ENCODE results near the gene SF3B5.

Gene SF3B5

GRCh38 chr6:144066255-144066654 lies 29.1 kb downstream of the SF3B5 start:
- Histone ChIP-seq H3K79me2 (ENCODE audit: control insufficient read depth, insufficient read depth, low read length) (no peaks in the 10 kb centered on the region), H3K18ac (ENCODE audit: low read length) (no peak overlapping the region), H3K23ac (ENCODE audit: low read length) (no peak overlapping the region), H2BK120ac (ENCODE audit: low read depth, low read length) (no peak overlapping the region), H3K4me3 (ENCODE audit: low read length) (no peak overlapping the region), H3K36me3 (ENCODE audit: control insufficient read depth, insufficient read depth, low read length) (no peaks in the 10 kb centered on the region), H3K56ac (ENCODE audit: low read length) (no peak overlapping the region), H3K4me1 (ENCODE audit: control insufficient read depth, low read depth, low read length) (no peaks in the 10 kb centered on the region), H4K8ac (ENCODE audit: low read depth, low read length) (no peak overlapping the region), H2BK15ac (replicated peaks; ENCODE audit: low read depth) (no peak overlapping the region), H2AK5ac (ENCODE audit: low read length) (no peak overlapping the region), H4K5ac (ENCODE audit: low read length) (no peak overlapping the region), H3K4me2 (ENCODE audit: low read length) (no peak overlapping the region), H3K4ac (ENCODE audit: low read depth, low read length) (no peak overlapping the region), H2BK5ac (ENCODE audit: low read length) (no peak overlapping the region), H3K27me3 (ENCODE audit: insufficient read depth, low read length, poor library complexity) (peaks cover 28% of the 10 kb centered on the region), H3K9ac (ENCODE audit: low read length) (no peak overlapping the region), H3K79me1 (ENCODE audit: low read length) (no peaks in the 10 kb centered on the region), H3K27ac (ENCODE audit: low read depth, low read length) (no peak overlapping the region)
- WGBS (ENCODE audit: extremely low coverage, insufficient coverage, low lambda C conversion rate): no CpG with 5 or more reads among the region's 4 CpGs
- DNase-seq: no peak

- no peak overlapping the region for H2AK5ac ChIP-seq (ENCODE audit: low read length)
- H2BK120ac ChIP-seq (ENCODE audit: low read depth, low read length): no peak overlapping the region
- no peaks in the 10 kb centered on the region for H3K79me2 ChIP-seq (ENCODE audit: control insufficient read depth, insufficient read depth, low read length)
- H3K36me3 ChIP-seq (ENCODE audit: control insufficient read depth, insufficient read depth, low read length): no peaks in the 10 kb centered on the region
- H3K27me3 ChIP-seq (ENCODE audit: insufficient read depth, low read length, poor library complexity): peaks cover 28% of the 10 kb centered on the region
- DNase-seq: no peak
- no peak overlapping the region for H4K8ac ChIP-seq (ENCODE audit: low read depth, low read length)
- H3K79me1 ChIP-seq (ENCODE audit: low read length): no peaks in the 10 kb centered on the region
- no peak overlapping the region for H2BK15ac ChIP-seq (replicated peaks; ENCODE audit: low read depth)
- H3K9ac ChIP-seq (ENCODE audit: low read length): no peak overlapping the region
- no peak overlapping the region for H3K4me3 ChIP-seq (ENCODE audit: low read length)
- WGBS (ENCODE audit: extremely low coverage, insufficient coverage, low lambda C conversion rate): no CpG with 5 or more reads among the region's 9 CpGs
- H3K18ac ChIP-seq (ENCODE audit: low read length): no peak overlapping the region
- H3K23ac ChIP-seq (ENCODE audit: low read length): no peak overlapping the region
- no peak overlapping the region for H3K4me2 ChIP-seq (ENCODE audit: low read length)
- H3K4me1 ChIP-seq (ENCODE audit: control insufficient read depth, low read depth, low read length): no peaks in the 10 kb centered on the region
- H3K56ac ChIP-seq (ENCODE audit: low read length): no peak overlapping the region
- H2BK5ac ChIP-seq (ENCODE audit: low read length): no peak overlapping the region
- H4K5ac ChIP-seq (ENCODE audit: low read length): no peak overlapping the region
- H3K4ac ChIP-seq (ENCODE audit: low read depth, low read length): no peak overlapping the region
- H3K27ac ChIP-seq (ENCODE audit: low read depth, low read length): no peak overlapping the region
Observed at GRCh38 chr6:144065213-144065660, 30.1 kb downstream of the SF3B5 start.

GRCh38 chr6:144064402-144065212 lies 30.8 kb downstream of the SF3B5 start:
- H3K79me1 ChIP-seq (ENCODE audit: low read length): no peaks in the 10 kb centered on the region
- H4K8ac ChIP-seq (ENCODE audit: low read depth, low read length): no peak overlapping the region
- peaks cover 28% of the 10 kb centered on the region for H3K27me3 ChIP-seq (ENCODE audit: insufficient read depth, low read length, poor library complexity)
- H3K56ac ChIP-seq (ENCODE audit: low read length): peak overlapping the region; percentile 76
- no CpG with 5 or more reads among the region's 57 CpGs for WGBS (ENCODE audit: extremely low coverage, insufficient coverage, low lambda C conversion rate)
- H3K4me3 ChIP-seq (ENCODE audit: low read length): peak overlapping the region; percentile 20
- H2BK120ac ChIP-seq (ENCODE audit: low read depth, low read length): no peak overlapping the region
- DNase-seq: peak; percentile 12
- no peak overlapping the region for H2BK5ac ChIP-seq (ENCODE audit: low read length)
- H3K4ac ChIP-seq (ENCODE audit: low read depth, low read length): peak overlapping the region; percentile 48
- peak overlapping the region; percentile 80 for H3K18ac ChIP-seq (ENCODE audit: low read length)
- H3K9ac ChIP-seq (ENCODE audit: low read length): peak overlapping the region; percentile 66
- no peak overlapping the region for H2BK15ac ChIP-seq (replicated peaks; ENCODE audit: low read depth)
- H3K79me2 ChIP-seq (ENCODE audit: control insufficient read depth, insufficient read depth, low read length): no peaks in the 10 kb centered on the region
- no peak overlapping the region for H3K23ac ChIP-seq (ENCODE audit: low read length)
- no peaks in the 10 kb centered on the region for H3K36me3 ChIP-seq (ENCODE audit: control insufficient read depth, insufficient read depth, low read length)
- H2AK5ac ChIP-seq (ENCODE audit: low read length): no peak overlapping the region
- no peaks in the 10 kb centered on the region for H3K4me1 ChIP-seq (ENCODE audit: control insufficient read depth, low read depth, low read length)
- peak overlapping the region; percentile 63 for H3K4me2 ChIP-seq (ENCODE audit: low read length)
- H4K5ac ChIP-seq (ENCODE audit: low read length): no peak overlapping the region
- no peak overlapping the region for H3K27ac ChIP-seq (ENCODE audit: low read depth, low read length)

- H3K18ac ChIP-seq (ENCODE audit: low read length): peak overlapping the region; percentile 80
- no peak overlapping the region for H3K23ac ChIP-seq (ENCODE audit: low read length)
- peak overlapping the region; percentile 63 for H3K4me2 ChIP-seq (ENCODE audit: low read length)
- peaks cover 28% of the 10 kb centered on the region for H3K27me3 ChIP-seq (ENCODE audit: insufficient read depth, low read length, poor library complexity)
- H2BK120ac ChIP-seq (ENCODE audit: low read depth, low read length): no peak overlapping the region
- H3K9ac ChIP-seq (ENCODE audit: low read length): peak overlapping the region; percentile 66
- H3K27ac ChIP-seq (ENCODE audit: low read depth, low read length): no peak overlapping the region
- H2AK5ac ChIP-seq (ENCODE audit: low read length): no peak overlapping the region
- no peak overlapping the region for H4K5ac ChIP-seq (ENCODE audit: low read length)
- H3K36me3 ChIP-seq (ENCODE audit: control insufficient read depth, insufficient read depth, low read length): no peaks in the 10 kb centered on the region
- no peak overlapping the region for H2BK5ac ChIP-seq (ENCODE audit: low read length)
- H2BK15ac ChIP-seq (replicated peaks; ENCODE audit: low read depth): no peak overlapping the region
- peak; percentile 78 for DNase-seq
- peak overlapping the region; percentile 33 for H3K4me3 ChIP-seq (ENCODE audit: low read length)
- no peak overlapping the region for H4K8ac ChIP-seq (ENCODE audit: low read depth, low read length)
- no peaks in the 10 kb centered on the region for H3K4me1 ChIP-seq (ENCODE audit: control insufficient read depth, low read depth, low read length)
- peak overlapping the region; percentile 48 for H3K4ac ChIP-seq (ENCODE audit: low read depth, low read length)
- H3K79me1 ChIP-seq (ENCODE audit: low read length): no peaks in the 10 kb centered on the region
- no CpG with 5 or more reads among the region's 72 CpGs for WGBS (ENCODE audit: extremely low coverage, insufficient coverage, low lambda C conversion rate)
- no peaks in the 10 kb centered on the region for H3K79me2 ChIP-seq (ENCODE audit: control insufficient read depth, insufficient read depth, low read length)
- H3K56ac ChIP-seq (ENCODE audit: low read length): peak overlapping the region; percentile 76
Observed at GRCh38 chr6:144063744-144064401, 31.5 kb downstream of the SF3B5 start.

GRCh38 chr6:144063246-144063743 lies 32.1 kb downstream of the SF3B5 start:
- Histone ChIP-seq H4K5ac (ENCODE audit: low read length) (no peak overlapping the region), H3K36me3 (ENCODE audit: control insufficient read depth, insufficient read depth, low read length) (no peaks in the 10 kb centered on the region), H3K4ac (ENCODE audit: low read depth, low read length) (no peak overlapping the region)

More at GRCh38 chr6:144063246-144063743, 32.1 kb downstream of the SF3B5 start:
- Histone ChIP-seq H3K79me1 (ENCODE audit: low read length) (no peaks in the 10 kb centered on the region), H2BK5ac (ENCODE audit: low read length) (no peak overlapping the region), H3K18ac (ENCODE audit: low read length) (no peak overlapping the region), H3K56ac (ENCODE audit: low read length) (peak overlapping the region; percentile 54), H3K4me1 (ENCODE audit: control insufficient read depth, low read depth, low read length) (no peaks in the 10 kb centered on the region), H3K79me2 (ENCODE audit: control insufficient read depth, insufficient read depth, low read length) (no peaks in the 10 kb centered on the region), H4K8ac (ENCODE audit: low read depth, low read length) (no peak overlapping the region), H2BK120ac (ENCODE audit: low read depth, low read length) (no peak overlapping the region), H3K27ac (ENCODE audit: low read depth, low read length) (no peak overlapping the region), H3K23ac (ENCODE audit: low read length) (no peak overlapping the region), H2BK15ac (replicated peaks; ENCODE audit: low read depth) (no peak overlapping the region), H3K4me3 (ENCODE audit: low read length) (peak overlapping the region; percentile 33), H2AK5ac (ENCODE audit: low read length) (no peak overlapping the region), H3K9ac (ENCODE audit: low read length) (peak overlapping the region; percentile 55), H3K27me3 (ENCODE audit: insufficient read depth, low read length, poor library complexity) (peaks cover 28% of the 10 kb centered on the region), H3K4me2 (ENCODE audit: low read length) (peak overlapping the region; percentile 63)
- no CpG with 5 or more reads among the region's 16 CpGs for WGBS (ENCODE audit: extremely low coverage, insufficient coverage, low lambda C conversion rate)
- peak; percentile 13 for DNase-seq
